ENCODE results near the gene DYNLL2. TPM values are rescaled to one million over a fixed set of nuclear protein-coding genes. Genes with fewer than 3 reads are reported as not detected.
"Not testable (repeated sequence)": the region's sequence is repeated elsewhere in the genome, so short reads cannot be mapped to it uniquely, and the experiment has no call there.

The DYNLL2 gene
- total RNA-seq, 1 donor from 2014 or later, result 29.4 TPM

DNA sequence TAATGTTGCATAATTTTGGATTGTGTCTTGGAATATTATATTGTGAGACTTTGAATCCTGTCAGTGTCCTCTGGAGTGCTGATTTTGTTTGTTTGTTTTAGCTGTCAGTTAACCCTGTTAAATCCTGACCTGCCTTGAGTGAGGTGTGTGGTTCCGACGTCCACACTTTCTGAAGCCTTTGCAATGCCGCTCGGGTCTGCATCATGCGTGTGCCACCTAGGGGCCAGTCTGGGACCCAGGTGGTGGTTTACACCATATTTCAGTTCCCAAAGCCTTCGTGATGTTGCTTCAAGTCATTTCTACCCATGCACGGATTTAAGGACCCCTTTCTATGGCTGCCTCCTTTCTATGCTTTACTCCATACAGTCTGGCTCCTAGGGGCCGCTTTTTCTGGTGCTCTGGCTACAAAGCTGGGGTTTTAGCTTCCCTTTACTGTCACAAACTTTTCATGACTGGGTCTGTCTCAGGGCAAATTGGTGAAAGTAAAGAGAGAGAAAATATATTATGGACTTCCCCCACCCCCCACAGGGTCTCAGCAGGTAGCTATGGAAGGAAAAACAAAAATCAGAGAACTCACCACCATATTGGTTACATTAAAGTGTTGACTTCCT is 53.6 kb downstream of the DYNLL2 start:
- no peak overlapping the region for H3K27ac Mint-ChIP-seq (ENCODE audit: unreplicated experiment)
- Histone ChIP-seq H3K9ac (ENCODE audit: low read length) (no peak overlapping the region), H3K36me3 (ENCODE audit: insufficient read depth, low read length) (no peaks in the 10 kb centered on the region), H4K20me1 (ENCODE audit: insufficient read depth, low read length) (no peaks in the 10 kb centered on the region), H3K4me2 (ENCODE audit: low read length) (no peak overlapping the region), H2AFZ (ENCODE audit: low read depth, low read length) (no peak overlapping the region), H3K4me1 (ENCODE audit: insufficient read depth, low read length) (no peaks in the 10 kb centered on the region), H3K4me3 (ENCODE audit: insufficient read depth, low read depth, low read length) (no peak overlapping the region), H3K9me3 (ENCODE audit: insufficient read depth, low read depth, low read length) (no peaks in the 10 kb centered on the region), H3K79me2 (ENCODE audit: insufficient read depth, low read length) (no peaks in the 10 kb centered on the region), H3K27ac (ENCODE audit: low read depth, low read length) (no peak overlapping the region), H3K27me3 (ENCODE audit: insufficient read depth, low read length) (peaks cover 16% of the 10 kb centered on the region)
- no peaks in the 10 kb centered on the region for H3K4me1 Mint-ChIP-seq (ENCODE audit: low read depth, unreplicated experiment)
- H3K36me3 Mint-ChIP-seq (ENCODE audit: low read depth, unreplicated experiment), result no peaks in the 10 kb centered on the region
- FAIRE-seq, result no peak
- H3K4me3 Mint-ChIP-seq (ENCODE audit: unreplicated experiment), result no peak overlapping the region
- no peak for DNase-seq (ENCODE audit: low read depth)
- TF ChIP-seq, protein P1, sequence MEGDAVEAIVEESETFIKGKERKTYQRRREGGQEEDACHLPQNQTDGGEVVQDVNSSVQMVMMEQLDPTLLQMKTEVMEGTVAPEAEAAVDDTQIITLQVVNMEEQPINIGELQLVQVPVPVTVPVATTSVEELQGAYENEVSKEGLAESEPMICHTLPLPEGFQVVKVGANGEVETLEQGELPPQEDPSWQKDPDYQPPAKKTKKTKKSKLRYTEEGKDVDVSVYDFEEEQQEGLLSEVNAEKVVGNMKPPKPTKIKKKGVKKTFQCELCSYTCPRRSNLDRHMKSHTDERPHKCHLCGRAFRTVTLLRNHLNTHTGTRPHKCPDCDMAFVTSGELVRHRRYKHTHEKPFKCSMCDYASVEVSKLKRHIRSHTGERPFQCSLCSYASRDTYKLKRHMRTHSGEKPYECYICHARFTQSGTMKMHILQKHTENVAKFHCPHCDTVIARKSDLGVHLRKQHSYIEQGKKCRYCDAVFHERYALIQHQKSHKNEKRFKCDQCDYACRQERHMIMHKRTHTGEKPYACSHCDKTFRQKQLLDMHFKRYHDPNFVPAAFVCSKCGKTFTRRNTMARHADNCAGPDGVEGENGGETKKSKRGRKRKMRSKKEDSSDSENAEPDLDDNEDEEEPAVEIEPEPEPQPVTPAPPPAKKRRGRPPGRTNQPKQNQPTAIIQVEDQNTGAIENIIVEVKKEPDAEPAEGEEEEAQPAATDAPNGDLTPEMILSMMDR (IDR thresholded peaks at IDR 0.05; ENCODE audit: insufficient read depth, low read depth, low read length), result peak; percentile 23
- no peak for TF ChIP-seq EZH2 (IDR thresholded peaks at IDR 0.05; ENCODE audit: insufficient read depth, low read length)
- peaks cover 4% of the 10 kb centered on the region for H3K9me3 Mint-ChIP-seq (ENCODE audit: unreplicated experiment)
- peaks cover 52% of the 10 kb centered on the region for H3K27me3 Mint-ChIP-seq (ENCODE audit: low read depth, unreplicated experiment)

DNA sequence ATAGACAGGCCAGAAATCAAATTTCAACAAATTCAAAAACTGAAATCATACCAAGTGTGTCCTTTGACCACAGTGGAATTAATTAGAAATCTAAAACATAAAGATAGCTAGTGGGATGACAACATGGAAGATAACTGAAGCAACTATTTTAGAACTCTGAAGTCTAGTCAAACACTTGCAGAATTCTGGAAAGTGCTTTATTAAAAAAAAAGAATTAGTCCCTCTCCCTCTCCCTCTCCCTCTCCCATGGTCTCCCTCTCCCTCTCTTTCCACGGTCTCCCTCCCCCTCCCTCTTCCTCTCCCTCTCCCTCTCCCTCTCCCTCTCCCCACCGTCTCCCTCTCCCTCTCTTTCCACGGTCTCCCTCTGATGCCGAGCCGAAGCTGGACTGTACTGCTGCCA is 58.3 kb downstream of the DYNLL2 start:
- no peak overlapping the region for H3K4me3 ChIP-seq (ENCODE audit: insufficient read depth, low read depth, low read length)
- H3K4me2 ChIP-seq (ENCODE audit: low read length), result no peak overlapping the region
- H3K79me2 ChIP-seq (ENCODE audit: insufficient read depth, low read length), result no peaks in the 10 kb centered on the region
- H3K4me1 Mint-ChIP-seq (ENCODE audit: low read depth, unreplicated experiment), result no peaks in the 10 kb centered on the region
- FAIRE-seq, result no peak
- no peaks in the 10 kb centered on the region for H3K36me3 ChIP-seq (ENCODE audit: insufficient read depth, low read length)
- H3K9me3 ChIP-seq (ENCODE audit: insufficient read depth, low read depth, low read length), result no peaks in the 10 kb centered on the region
- H3K36me3 Mint-ChIP-seq (ENCODE audit: low read depth, unreplicated experiment), result no peaks in the 10 kb centered on the region
- no peak for DNase-seq (ENCODE audit: low read depth)
- no peak overlapping the region for H3K27ac Mint-ChIP-seq (ENCODE audit: unreplicated experiment)
- H2AFZ ChIP-seq (ENCODE audit: low read depth, low read length), result no peak overlapping the region
- H3K27me3 Mint-ChIP-seq (ENCODE audit: low read depth, unreplicated experiment), result peaks cover 20% of the 10 kb centered on the region
- no peak overlapping the region for H3K4me3 Mint-ChIP-seq (ENCODE audit: unreplicated experiment)
- peaks cover 13% of the 10 kb centered on the region for H3K9me3 Mint-ChIP-seq (ENCODE audit: unreplicated experiment)
- no peaks in the 10 kb centered on the region for H4K20me1 ChIP-seq (ENCODE audit: insufficient read depth, low read length)
- TF ChIP-seq, protein P1 (IDR thresholded peaks at IDR 0.05; ENCODE audit: insufficient read depth, low read depth, low read length), result no peak
- no peak for TF ChIP-seq EZH2 (IDR thresholded peaks at IDR 0.05; ENCODE audit: insufficient read depth, low read length)
- H3K9ac ChIP-seq (ENCODE audit: low read length), result no peak overlapping the region
- H3K27me3 ChIP-seq (ENCODE audit: insufficient read depth, low read length), result peaks cover 4% of the 10 kb centered on the region
- H3K4me1 ChIP-seq (ENCODE audit: insufficient read depth, low read length), result no peaks in the 10 kb centered on the region
- H3K27ac ChIP-seq (ENCODE audit: low read depth, low read length), result no peak overlapping the region

DNA sequence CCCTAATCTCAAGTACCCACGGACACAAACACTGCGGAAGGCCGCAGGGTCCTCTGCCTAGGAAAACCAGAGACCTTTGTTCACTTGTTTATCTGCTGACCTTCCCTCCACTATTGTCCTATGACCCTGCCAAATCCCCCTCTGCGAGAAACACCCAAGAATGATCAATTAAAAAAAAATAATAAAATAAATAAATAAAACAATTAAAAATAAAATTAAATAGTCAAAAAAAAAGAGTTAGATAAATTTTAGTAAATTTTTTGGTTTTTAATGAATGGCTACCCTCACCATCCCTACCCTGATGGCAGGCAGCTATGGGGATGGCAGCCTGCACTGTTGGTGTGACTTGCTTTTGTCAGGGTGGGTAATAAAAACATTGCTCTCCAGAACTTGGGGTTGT is 60.1 kb downstream of the DYNLL2 start:
- H3K4me1 ChIP-seq (ENCODE audit: insufficient read depth, low read length); H3K4me3 ChIP-seq (ENCODE audit: insufficient read depth, low read depth, low read length); H3K27me3 ChIP-seq (ENCODE audit: insufficient read depth, low read length); H3K36me3 ChIP-seq (ENCODE audit: insufficient read depth, low read length); H3K4me3 Mint-ChIP-seq (ENCODE audit: unreplicated experiment); H3K27ac Mint-ChIP-seq (ENCODE audit: unreplicated experiment); DNase-seq (ENCODE audit: low read depth); H3K9me3 ChIP-seq (ENCODE audit: insufficient read depth, low read depth, low read length); H4K20me1 ChIP-seq (ENCODE audit: insufficient read depth, low read length); FAIRE-seq; H2AFZ ChIP-seq (ENCODE audit: low read depth, low read length); H3K9ac ChIP-seq (ENCODE audit: low read length); H3K79me2 ChIP-seq (ENCODE audit: insufficient read depth, low read length); H3K27ac ChIP-seq (ENCODE audit: low read depth, low read length); H3K36me3 Mint-ChIP-seq (ENCODE audit: low read depth, unreplicated experiment); H3K4me2 ChIP-seq (ENCODE audit: low read length); H3K4me1 Mint-ChIP-seq (ENCODE audit: low read depth, unreplicated experiment): not testable (repeated sequence)
- peaks cover 13% of the 10 kb centered on the region for H3K9me3 Mint-ChIP-seq (ENCODE audit: unreplicated experiment)
- H3K27me3 Mint-ChIP-seq (ENCODE audit: low read depth, unreplicated experiment), result peaks cover 16% of the 10 kb centered on the region

All from astrocyte (in vitro differentiated cells and primary cell).